ENCODE data around the gene AIRE.

AIRE gene

GRCh38 chr21:44263221-44263760 is 22.4 kb upstream of the AIRE start:
- no peak overlapping the region for H3K23ac ChIP-seq (ENCODE audit: low read length in 2 of 2)
- H3K9me3 ChIP-seq (ENCODE audit: control insufficient read depth, low read length), result peaks cover 6% of the 10 kb centered on the region
- H3K14ac ChIP-seq (ENCODE audit: low read length in 2 of 2), result no peak overlapping the region
- 45% methylated on average over 16 of the region's 18 CpGs for WGBS
- no peak overlapping the region for H2BK15ac ChIP-seq (ENCODE audit: low read depth, poor library complexity, severe bottlenecking)
- H2BK12ac ChIP-seq (ENCODE audit: low read length in 2 of 2), result no peak overlapping the region
- H3K4me2 ChIP-seq (ENCODE audit: low read length, poor library complexity, severe bottlenecking), result no peak overlapping the region
- no peak overlapping the region for H2AK5ac ChIP-seq (ENCODE audit: low read length, severe bottlenecking)
- no peak overlapping the region for H3K27ac ChIP-seq (ENCODE audit: low read length, poor library complexity, severe bottlenecking)
- H3K27me3 ChIP-seq (ENCODE audit: control insufficient read depth in 1 of 2, insufficient read depth in 1 of 2, low read length in 2 of 2), result peaks cover 31 to 50% of the 10 kb centered on the region in 2 experiments
- H3K4ac ChIP-seq (ENCODE audit: low read depth in 1 of 2, low read length in 2 of 2), result no peak overlapping the region
- H2BK120ac ChIP-seq (ENCODE audit: low read depth, low read length), result no peak overlapping the region
- peak overlapping the region in 1 of 2 experiments; percentile 29 for H3K18ac ChIP-seq (ENCODE audit: low read depth in 1 of 2, low read length in 2 of 2)
- no peaks in the 10 kb centered on the region for H3K79me1 ChIP-seq (replicated peaks; ENCODE audit: low read length, poor library complexity, severe bottlenecking)
- H3K4me1 ChIP-seq (ENCODE audit: control insufficient read depth, insufficient read depth, low read depth, low read length), result no peaks in the 10 kb centered on the region
- no peak overlapping the region for H4K91ac ChIP-seq (ENCODE audit: low read length)
- no peak overlapping the region for H4K8ac ChIP-seq (ENCODE audit: low read length)
- no peak overlapping the region for H3K9ac ChIP-seq (ENCODE audit: low read length)
- no peak overlapping the region for H2AFZ ChIP-seq (ENCODE audit: low read depth, low read length)
- H3K36me3 ChIP-seq (ENCODE audit: control insufficient read depth in 1 of 2, insufficient read depth in 2 of 2, low read depth in 1 of 2, low read length in 2 of 2), result no peaks in the 10 kb centered on the region
- no peak for DNase-seq
- no peak overlapping the region for H3K4me3 ChIP-seq (ENCODE audit: insufficient read depth in 1 of 2, low read depth in 1 of 2, low read length in 2 of 2)
- H2BK5ac ChIP-seq (ENCODE audit: low read depth, low read length, poor library complexity, severe bottlenecking), result no peak overlapping the region

GRCh38 chr21:44263768-44264167 is 21.9 kb upstream of the AIRE start:
- Histone ChIP-seq H2BK12ac (ENCODE audit: low read length in 2 of 2) (no peak overlapping the region), H2AFZ (ENCODE audit: low read depth, low read length) (no peak overlapping the region), H3K4ac (ENCODE audit: low read depth in 1 of 2, low read length in 2 of 2) (no peak overlapping the region), H3K36me3 (ENCODE audit: control insufficient read depth in 1 of 2, insufficient read depth in 2 of 2, low read depth in 1 of 2, low read length in 2 of 2) (no peaks in the 10 kb centered on the region), H3K18ac (ENCODE audit: low read depth in 1 of 2, low read length in 2 of 2) (no peak overlapping the region), H3K79me1 (replicated peaks; ENCODE audit: low read length, poor library complexity, severe bottlenecking) (no peaks in the 10 kb centered on the region), H3K9ac (ENCODE audit: low read length) (no peak overlapping the region), H3K14ac (ENCODE audit: low read length in 2 of 2) (no peak overlapping the region), H2BK15ac (ENCODE audit: low read depth, poor library complexity, severe bottlenecking) (no peak overlapping the region), H3K4me1 (ENCODE audit: control insufficient read depth, insufficient read depth, low read depth, low read length) (no peaks in the 10 kb centered on the region), H3K27me3 (ENCODE audit: control insufficient read depth in 1 of 2, insufficient read depth in 1 of 2, low read length in 2 of 2) (peaks cover 26 to 46% of the 10 kb centered on the region in 2 experiments), H4K8ac (ENCODE audit: low read length) (no peak overlapping the region), H2AK5ac (ENCODE audit: low read length, severe bottlenecking) (no peak overlapping the region), H3K9me3 (ENCODE audit: control insufficient read depth, low read length) (peaks cover 6% of the 10 kb centered on the region), H3K4me3 (ENCODE audit: insufficient read depth in 1 of 2, low read depth in 1 of 2, low read length in 2 of 2) (no peak overlapping the region), H3K4me2 (ENCODE audit: low read length, poor library complexity, severe bottlenecking) (no peak overlapping the region), H3K27ac (ENCODE audit: low read length, poor library complexity, severe bottlenecking) (no peak overlapping the region), H2BK5ac (ENCODE audit: low read depth, low read length, poor library complexity, severe bottlenecking) (no peak overlapping the region), H2BK120ac (ENCODE audit: low read depth, low read length) (no peak overlapping the region), H3K23ac (ENCODE audit: low read length in 2 of 2) (no peak overlapping the region), H4K91ac (ENCODE audit: low read length) (no peak overlapping the region)
- no peak for DNase-seq
- 100% methylated on average over 2 of the region's 4 CpGs for WGBS

- Histone ChIP-seq H3K4ac (ENCODE audit: low read depth in 1 of 2, low read length in 2 of 2) (no peak overlapping the region), H2BK15ac (ENCODE audit: low read depth, poor library complexity, severe bottlenecking) (no peak overlapping the region), H3K4me3 (ENCODE audit: insufficient read depth in 1 of 2, low read depth in 1 of 2, low read length in 2 of 2) (no peak overlapping the region), H2BK12ac (ENCODE audit: low read length in 2 of 2) (no peak overlapping the region), H3K9me3 (ENCODE audit: control insufficient read depth, low read length) (no peaks in the 10 kb centered on the region), H2AFZ (ENCODE audit: low read depth, low read length) (no peak overlapping the region), H3K79me1 (replicated peaks; ENCODE audit: low read length, poor library complexity, severe bottlenecking) (no peaks in the 10 kb centered on the region), H3K36me3 (ENCODE audit: control insufficient read depth in 1 of 2, insufficient read depth in 2 of 2, low read depth in 1 of 2, low read length in 2 of 2) (no peaks in the 10 kb centered on the region), H3K23ac (ENCODE audit: low read length in 2 of 2) (no peak overlapping the region), H2AK5ac (ENCODE audit: low read length, severe bottlenecking) (no peak overlapping the region), H3K27ac (ENCODE audit: low read length, poor library complexity, severe bottlenecking) (no peak overlapping the region), H3K27me3 (ENCODE audit: control insufficient read depth in 1 of 2, insufficient read depth in 1 of 2, low read length in 2 of 2) (peaks cover 9 to 35% of the 10 kb centered on the region in 2 experiments), H4K91ac (ENCODE audit: low read length) (no peak overlapping the region), H3K18ac (ENCODE audit: low read depth in 1 of 2, low read length in 2 of 2) (no peak overlapping the region), H3K14ac (ENCODE audit: low read length in 2 of 2) (no peak overlapping the region), H3K4me2 (ENCODE audit: low read length, poor library complexity, severe bottlenecking) (no peak overlapping the region), H3K4me1 (ENCODE audit: control insufficient read depth, insufficient read depth, low read depth, low read length) (no peaks in the 10 kb centered on the region), H4K8ac (ENCODE audit: low read length) (no peak overlapping the region), H2BK120ac (ENCODE audit: low read depth, low read length) (no peak overlapping the region), H2BK5ac (ENCODE audit: low read depth, low read length, poor library complexity, severe bottlenecking) (no peak overlapping the region), H3K9ac (ENCODE audit: low read length) (no peak overlapping the region)
- DNase-seq, result no peak
- 92% methylated on average over 17 of the region's 17 CpGs for WGBS
These were observed 19.9 kb upstream of the AIRE start for GRCh38 chr21:44265734-44266270.

GRCh38 chr21:44267655-44268142 is 18.0 kb upstream of the AIRE start:
- DNase-seq, result no peak
- no peak overlapping the region for H2BK12ac ChIP-seq (ENCODE audit: low read length in 2 of 2)
- H4K8ac ChIP-seq (ENCODE audit: low read length), result no peak overlapping the region
- H3K4me2 ChIP-seq (ENCODE audit: low read length, poor library complexity, severe bottlenecking), result no peak overlapping the region
- H3K23ac ChIP-seq (ENCODE audit: low read length in 2 of 2), result no peak overlapping the region
- WGBS, result 85% methylated on average over 19 of the region's 19 CpGs
- no peak overlapping the region for H2BK15ac ChIP-seq (ENCODE audit: low read depth, poor library complexity, severe bottlenecking)
- no peaks in the 10 kb centered on the region for H3K4me1 ChIP-seq (ENCODE audit: control insufficient read depth, insufficient read depth, low read depth, low read length)
- H3K4me3 ChIP-seq (ENCODE audit: insufficient read depth in 1 of 2, low read depth in 1 of 2, low read length in 2 of 2), result no peak overlapping the region
- no peak overlapping the region for H3K9ac ChIP-seq (ENCODE audit: low read length)
- no peak overlapping the region for H3K4ac ChIP-seq (ENCODE audit: low read depth in 1 of 2, low read length in 2 of 2)
- no peak overlapping the region for H3K14ac ChIP-seq (ENCODE audit: low read length in 2 of 2)
- H3K36me3 ChIP-seq (ENCODE audit: control insufficient read depth in 1 of 2, insufficient read depth in 2 of 2, low read depth in 1 of 2, low read length in 2 of 2), result no peaks in the 10 kb centered on the region
- H3K27ac ChIP-seq (ENCODE audit: low read length, poor library complexity, severe bottlenecking), result no peak overlapping the region
- no peaks in the 10 kb centered on the region for H3K79me1 ChIP-seq (replicated peaks; ENCODE audit: low read length, poor library complexity, severe bottlenecking)
- H2AFZ ChIP-seq (ENCODE audit: low read depth, low read length), result no peak overlapping the region
- no peak overlapping the region for H2BK120ac ChIP-seq (ENCODE audit: low read depth, low read length)
- no peak overlapping the region for H2AK5ac ChIP-seq (ENCODE audit: low read length, severe bottlenecking)
- no peak overlapping the region for H3K18ac ChIP-seq (ENCODE audit: low read depth in 1 of 2, low read length in 2 of 2)
- no peak overlapping the region for H4K91ac ChIP-seq (ENCODE audit: low read length)
- no peaks in the 10 kb centered on the region for H3K9me3 ChIP-seq (ENCODE audit: control insufficient read depth, low read length)
- H2BK5ac ChIP-seq (ENCODE audit: low read depth, low read length, poor library complexity, severe bottlenecking), result no peak overlapping the region
- H3K27me3 ChIP-seq (ENCODE audit: control insufficient read depth in 1 of 2, insufficient read depth in 1 of 2, low read length in 2 of 2), result peaks cover 0 to 34% of the 10 kb centered on the region in 2 experiments

Data from mesenchymal stem cell (in vitro differentiated cells and primary cell).